Measurements from ENCODE around the gene CNGB1.
"Not testable (repeated sequence)": the region's sequence is repeated elsewhere in the genome, so short reads cannot be mapped to it uniquely, and the experiment has no call there.

Gene CNGB1

GRCh38 chr16:57871456-57871855 lies 99.5 kb downstream of the CNGB1 start:
- H3K4me1 Mint-ChIP-seq (ENCODE audit: low read depth): no peaks in the 10 kb centered on the region
- no peak overlapping the region for H3K27ac Mint-ChIP-seq
- no peaks in the 10 kb centered on the region for H3K9me3 Mint-ChIP-seq
- H3K27me3 Mint-ChIP-seq (ENCODE audit: low read depth): peaks cover 9% of the 10 kb centered on the region
- H3K36me3 Mint-ChIP-seq (ENCODE audit: low read depth): no peaks in the 10 kb centered on the region
- no peak overlapping the region for H3K4me3 Mint-ChIP-seq
- DNase-seq (ENCODE audit: low spot score): no peak

- H3K36me3 Mint-ChIP-seq (ENCODE audit: low read depth): no peaks in the 10 kb centered on the region
- peaks cover 9% of the 10 kb centered on the region for H3K27me3 Mint-ChIP-seq (ENCODE audit: low read depth)
- no peak overlapping the region for H3K4me3 Mint-ChIP-seq
- DNase-seq (ENCODE audit: low spot score): no peak
- no peaks in the 10 kb centered on the region for H3K4me1 Mint-ChIP-seq (ENCODE audit: low read depth)
- H3K27ac Mint-ChIP-seq: no peak overlapping the region
- no peaks in the 10 kb centered on the region for H3K9me3 Mint-ChIP-seq
Observed at GRCh38 chr16:57870753-57871454, 100.0 kb downstream of the CNGB1 start.

GRCh38 chr16:57868913-57869520 lies 101.9 kb downstream of the CNGB1 start:
- no peaks in the 10 kb centered on the region for H3K36me3 Mint-ChIP-seq (ENCODE audit: low read depth)
- H3K4me3 Mint-ChIP-seq: no peak overlapping the region
- peaks cover 14% of the 10 kb centered on the region for H3K27me3 Mint-ChIP-seq (ENCODE audit: low read depth)
- no peaks in the 10 kb centered on the region for H3K9me3 Mint-ChIP-seq
- H3K4me1 Mint-ChIP-seq (ENCODE audit: low read depth): no peaks in the 10 kb centered on the region
- no peak for DNase-seq (ENCODE audit: low spot score)
- no peak overlapping the region for H3K27ac Mint-ChIP-seq

- Mint-ChIP-seq H3K4me1 (ENCODE audit: low read depth) (no peaks in the 10 kb centered on the region), H3K4me3 (no peak overlapping the region), H3K9me3 (no peaks in the 10 kb centered on the region), H3K36me3 (ENCODE audit: low read depth) (no peaks in the 10 kb centered on the region), H3K27ac (no peak overlapping the region), H3K27me3 (ENCODE audit: low read depth) (peaks cover 21% of the 10 kb centered on the region)
- DNase-seq (ENCODE audit: low spot score): no peak
Observed at GRCh38 chr16:57867000-57867561, 103.8 kb downstream of the CNGB1 start.

GRCh38 chr16:57866529-57866918 lies 104.4 kb downstream of the CNGB1 start:
- DNase-seq (ENCODE audit: low spot score): no peak
- no peak overlapping the region for H3K27ac Mint-ChIP-seq
- peaks cover 19% of the 10 kb centered on the region for H3K27me3 Mint-ChIP-seq (ENCODE audit: low read depth)
- no peaks in the 10 kb centered on the region for H3K36me3 Mint-ChIP-seq (ENCODE audit: low read depth)
- H3K9me3 Mint-ChIP-seq: no peaks in the 10 kb centered on the region
- H3K4me3 Mint-ChIP-seq: no peak overlapping the region
- no peaks in the 10 kb centered on the region for H3K4me1 Mint-ChIP-seq (ENCODE audit: low read depth)

GRCh38 chr16:57865746-57866528 lies 105.0 kb downstream of the CNGB1 start:
- Mint-ChIP-seq H3K27ac (no peak overlapping the region), H3K27me3 (ENCODE audit: low read depth) (peaks cover 24% of the 10 kb centered on the region), H3K4me3 (no peak overlapping the region), H3K36me3 (ENCODE audit: low read depth) (no peaks in the 10 kb centered on the region), H3K9me3 (no peaks in the 10 kb centered on the region), H3K4me1 (ENCODE audit: low read depth) (no peaks in the 10 kb centered on the region)
- DNase-seq (ENCODE audit: low spot score): no peak

- Mint-ChIP-seq H3K4me1 (ENCODE audit: low read depth) (no peaks in the 10 kb centered on the region), H3K27me3 (ENCODE audit: low read depth) (peaks cover 26% of the 10 kb centered on the region), H3K36me3 (ENCODE audit: low read depth) (no peaks in the 10 kb centered on the region), H3K9me3 (no peaks in the 10 kb centered on the region), H3K4me3 (no peak overlapping the region), H3K27ac (no peak overlapping the region)
- DNase-seq (ENCODE audit: low spot score): no peak
Observed at GRCh38 chr16:57863434-57864160, 107.3 kb downstream of the CNGB1 start.

- Mint-ChIP-seq H3K27ac (no peak overlapping the region), H3K4me3 (no peak overlapping the region), H3K4me1 (ENCODE audit: low read depth) (no peaks in the 10 kb centered on the region), H3K27me3 (ENCODE audit: low read depth) (peaks cover 26% of the 10 kb centered on the region), H3K36me3 (ENCODE audit: low read depth) (no peaks in the 10 kb centered on the region), H3K9me3 (no peaks in the 10 kb centered on the region)
- DNase-seq (ENCODE audit: low spot score): no peak
Observed at GRCh38 chr16:57862698-57863433, 108.1 kb downstream of the CNGB1 start.

GRCh38 chr16:57859331-57859730 lies 111.6 kb downstream of the CNGB1 start:
- Mint-ChIP-seq H3K4me1 (ENCODE audit: low read depth) (no peaks in the 10 kb centered on the region), H3K36me3 (ENCODE audit: low read depth) (no peaks in the 10 kb centered on the region), H3K9me3 (no peaks in the 10 kb centered on the region), H3K4me3 (no peak overlapping the region), H3K27ac (no peak overlapping the region), H3K27me3 (ENCODE audit: low read depth) (peaks cover 20% of the 10 kb centered on the region)
- no peak for DNase-seq (ENCODE audit: low spot score)

GRCh38 chr16:57858635-57859034 lies 112.3 kb downstream of the CNGB1 start:
- H3K4me3 Mint-ChIP-seq: no peak overlapping the region
- H3K36me3 Mint-ChIP-seq (ENCODE audit: low read depth): no peaks in the 10 kb centered on the region
- DNase-seq (ENCODE audit: low spot score): no peak
- peaks cover 19% of the 10 kb centered on the region for H3K27me3 Mint-ChIP-seq (ENCODE audit: low read depth)
- H3K27ac Mint-ChIP-seq: no peak overlapping the region
- H3K9me3 Mint-ChIP-seq: no peaks in the 10 kb centered on the region
- H3K4me1 Mint-ChIP-seq (ENCODE audit: low read depth): no peaks in the 10 kb centered on the region

- H3K4me1 Mint-ChIP-seq (ENCODE audit: low read depth); H3K9me3 Mint-ChIP-seq; H3K27ac Mint-ChIP-seq; H3K36me3 Mint-ChIP-seq (ENCODE audit: low read depth); DNase-seq (ENCODE audit: low spot score); H3K4me3 Mint-ChIP-seq: not testable (repeated sequence)
- H3K27me3 Mint-ChIP-seq (ENCODE audit: low read depth): peaks cover 13% of the 10 kb centered on the region
Observed at GRCh38 chr16:57857991-57858390, 112.9 kb downstream of the CNGB1 start.

- Mint-ChIP-seq H3K36me3 (ENCODE audit: low read depth) (no peaks in the 10 kb centered on the region), H3K27me3 (ENCODE audit: low read depth) (peaks cover 4% of the 10 kb centered on the region), H3K4me1 (ENCODE audit: low read depth) (no peaks in the 10 kb centered on the region), H3K9me3 (no peaks in the 10 kb centered on the region), H3K27ac (no peak overlapping the region), H3K4me3 (no peak overlapping the region)
- no peak for DNase-seq (ENCODE audit: low spot score)
Observed at GRCh38 chr16:57855188-57855587, 115.7 kb downstream of the CNGB1 start.

- no peak for DNase-seq (ENCODE audit: low spot score)
- no peaks in the 10 kb centered on the region for H3K4me1 Mint-ChIP-seq (ENCODE audit: low read depth)
- no peaks in the 10 kb centered on the region for H3K9me3 Mint-ChIP-seq
- no peak overlapping the region for H3K4me3 Mint-ChIP-seq
- no peaks in the 10 kb centered on the region for H3K36me3 Mint-ChIP-seq (ENCODE audit: low read depth)
- peaks cover 9% of the 10 kb centered on the region for H3K27me3 Mint-ChIP-seq (ENCODE audit: low read depth)
- no peak overlapping the region for H3K27ac Mint-ChIP-seq
Observed at GRCh38 chr16:57852189-57852588, 118.7 kb downstream of the CNGB1 start.
